IPS-15b (cell line): ENCODE measurements around the gene MEX3A.

Source experiments
- H3K27me3 ChIP-seq: one replicate; pipeline ENCODE4 v1.6.1; 2013; ENCODE audit warnings: low read length; ENCODE audit not compliant: control insufficient read depth, insufficient read depth
- H3K36me3 ChIP-seq: one replicate; pipeline ENCODE4 v1.6.1; 2013; ENCODE audit warnings: low read length; ENCODE audit not compliant: control insufficient read depth, insufficient read depth
- H3K4me1 ChIP-seq: one replicate; pipeline ENCODE4 v1.6.1; 2013; ENCODE audit warnings: mild to moderate bottlenecking, low read length; ENCODE audit not compliant: control insufficient read depth, insufficient read depth
- H3K4me3 ChIP-seq: one replicate; pipeline ENCODE4 v1.5.1; 2013; ENCODE audit warnings: low read depth, low read length
- H3K9ac ChIP-seq: one replicate; pipeline ENCODE4 v1.6.1; 2013; ENCODE audit warnings: low read depth, mild to moderate bottlenecking, low read length
- H3K9me3 ChIP-seq: one replicate; pipeline ENCODE4 v1.6.1; 2013; ENCODE audit warnings: mild to moderate bottlenecking, low read length; ENCODE audit not compliant: control insufficient read depth, insufficient read depth

The MEX3A gene

DNA sequence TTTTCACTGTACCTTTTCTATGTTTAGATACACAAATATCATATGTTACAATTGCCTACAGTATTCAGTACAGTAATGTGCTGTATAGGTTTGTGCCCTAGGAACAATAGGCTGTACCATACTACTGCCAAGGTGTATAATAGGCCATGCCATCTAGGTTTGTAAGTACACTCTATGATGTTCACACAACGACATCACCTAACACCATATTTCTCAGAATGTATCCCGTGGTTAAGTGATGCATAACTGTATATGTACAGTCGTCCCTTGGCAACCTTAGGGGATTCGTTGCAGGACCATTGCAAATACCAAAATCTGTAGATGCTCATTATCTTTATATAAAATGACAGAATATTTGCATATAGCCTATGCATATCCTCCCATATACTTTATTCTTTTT lies 55.7 kb downstream of the MEX3A start:
- no peak overlapping the region for H3K4me3 ChIP-seq
- peaks cover 9% of the 10 kb centered on the region for H3K27me3 ChIP-seq
- H3K36me3 ChIP-seq, result no peaks in the 10 kb centered on the region
- H3K4me1 ChIP-seq, result peaks cover 2% of the 10 kb centered on the region
- no peak overlapping the region for H3K9ac ChIP-seq
- no peaks in the 10 kb centered on the region for H3K9me3 ChIP-seq

GRCh38 chr1:156025876-156026275 lies 56.4 kb downstream of the MEX3A start:
- peaks cover 9% of the 10 kb centered on the region for H3K27me3 ChIP-seq
- H3K4me1 ChIP-seq, result peaks cover 2% of the 10 kb centered on the region
- no peaks in the 10 kb centered on the region for H3K36me3 ChIP-seq
- H3K9me3 ChIP-seq, result no peaks in the 10 kb centered on the region
- H3K4me3 ChIP-seq, result no peak overlapping the region
- H3K9ac ChIP-seq, result no peak overlapping the region

GRCh38 chr1:156024801-156025200 lies 57.5 kb downstream of the MEX3A start:
- no peaks in the 10 kb centered on the region for H3K36me3 ChIP-seq
- H3K4me3 ChIP-seq, result no peak overlapping the region
- H3K27me3 ChIP-seq, result peaks cover 9% of the 10 kb centered on the region
- H3K4me1 ChIP-seq, result peaks cover 5% of the 10 kb centered on the region
- H3K9ac ChIP-seq, result no peak overlapping the region
- H3K9me3 ChIP-seq, result no peaks in the 10 kb centered on the region
